Glomerular visceral epithelial cell (primary cell): ENCODE measurements around the gene DNAJC7.
"Not testable (repeated sequence)": the region's sequence is repeated elsewhere in the genome, so short reads cannot be mapped to it uniquely, and the experiment has no call there.

Experiments
- DNase-seq: peaks from one replicate; pipeline ENCODE4 v3.0.0-alpha.2; 2016; ENCODE audit errors: extremely low spot score

DNAJC7 gene

DNA sequence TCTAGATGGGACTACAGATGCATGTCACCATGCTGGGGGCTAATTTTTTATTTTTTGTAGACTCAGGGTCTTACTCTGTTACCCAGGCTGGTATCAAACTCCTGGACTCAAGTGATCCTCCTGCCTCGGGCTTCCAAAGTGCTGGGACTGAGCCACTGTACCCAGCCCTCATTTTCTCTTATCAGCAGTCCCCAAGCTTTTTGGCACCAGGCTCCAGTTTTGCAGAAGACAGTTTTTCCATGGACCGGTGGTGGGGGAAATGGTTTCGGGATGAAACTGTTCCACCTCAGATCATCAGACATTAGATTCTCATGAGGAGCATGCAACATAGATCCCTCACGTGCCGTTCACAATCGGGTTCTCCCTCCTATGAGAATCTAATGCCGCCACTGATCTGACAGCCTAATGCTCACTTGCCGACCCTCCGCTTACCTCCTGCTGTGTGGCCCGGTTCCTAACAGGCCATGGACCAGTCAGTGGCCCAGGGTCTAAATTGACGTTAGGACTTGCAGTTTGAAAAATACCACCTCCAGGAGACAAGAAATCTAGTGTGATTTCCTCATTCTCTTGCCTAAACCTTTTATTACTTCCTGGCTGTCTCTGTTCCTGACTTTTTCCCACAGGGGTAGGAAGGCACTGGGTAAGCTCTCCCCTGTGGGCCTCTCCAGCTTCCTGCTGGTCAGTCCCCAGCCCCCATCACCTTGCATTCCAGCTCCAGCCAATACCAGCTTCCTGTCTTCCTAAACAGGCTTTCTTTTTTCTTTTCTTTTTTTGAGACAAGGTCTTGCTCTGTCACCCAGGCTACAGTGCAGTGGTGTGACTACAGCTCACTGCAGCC is 60.0 kb downstream of the DNAJC7 start:
- DNase-seq = peak; percentile 65

DNA sequence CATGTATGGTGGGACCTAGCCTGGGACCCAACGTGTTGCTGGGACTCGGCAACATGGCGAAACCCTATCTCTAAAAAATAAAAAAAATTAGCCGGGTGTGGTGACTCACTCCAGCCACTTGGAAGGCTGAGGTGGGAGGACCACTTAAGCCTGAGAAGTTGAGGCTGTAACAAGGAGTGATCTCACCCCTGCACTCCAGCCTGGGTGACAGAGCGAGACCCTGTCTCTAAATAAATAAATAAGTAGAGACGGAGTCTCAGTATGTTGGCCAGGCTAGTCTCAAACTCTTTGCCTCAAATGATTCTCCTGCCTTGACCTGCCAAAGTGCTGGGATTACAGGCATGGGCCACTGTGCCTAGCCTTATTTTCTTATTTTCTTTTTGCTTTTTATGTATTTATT is 60.7 kb downstream of the DNAJC7 start:
- DNase-seq = no peak

DNA sequence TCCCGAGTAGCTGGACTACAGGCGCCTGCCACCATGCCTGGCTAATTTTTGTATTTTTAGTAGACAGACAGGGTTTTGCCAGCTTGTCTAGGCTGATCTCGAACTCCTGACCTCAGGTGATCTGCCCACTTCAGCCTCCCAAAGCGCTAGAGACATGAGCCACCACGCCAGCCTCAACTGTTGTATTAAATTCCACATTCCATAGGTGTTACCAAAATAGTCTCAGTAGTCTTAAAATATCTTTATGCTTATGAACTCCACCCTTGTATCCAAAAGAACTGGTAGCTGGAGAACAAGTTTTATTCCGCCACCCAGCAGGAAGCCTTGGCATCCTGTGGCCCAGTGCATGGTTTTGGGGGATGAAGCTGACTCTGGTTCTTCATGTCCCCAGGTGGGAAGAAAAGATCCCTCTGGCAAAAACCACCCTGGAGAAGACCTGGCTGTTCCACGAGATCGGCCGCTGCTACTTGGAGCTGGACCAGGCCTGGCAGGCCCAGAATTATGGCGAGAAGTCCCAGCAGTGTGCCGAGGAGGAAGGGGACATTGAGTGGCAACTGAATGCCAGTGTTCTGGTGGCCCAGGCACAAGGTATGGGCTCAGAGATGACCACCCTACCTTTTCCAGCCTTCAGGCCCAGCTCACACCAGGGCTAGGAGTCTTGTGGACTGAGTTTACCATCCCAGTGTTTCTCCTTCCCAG is 68.3 kb downstream of the DNAJC7 start:
- DNase-seq = no peak

DNA sequence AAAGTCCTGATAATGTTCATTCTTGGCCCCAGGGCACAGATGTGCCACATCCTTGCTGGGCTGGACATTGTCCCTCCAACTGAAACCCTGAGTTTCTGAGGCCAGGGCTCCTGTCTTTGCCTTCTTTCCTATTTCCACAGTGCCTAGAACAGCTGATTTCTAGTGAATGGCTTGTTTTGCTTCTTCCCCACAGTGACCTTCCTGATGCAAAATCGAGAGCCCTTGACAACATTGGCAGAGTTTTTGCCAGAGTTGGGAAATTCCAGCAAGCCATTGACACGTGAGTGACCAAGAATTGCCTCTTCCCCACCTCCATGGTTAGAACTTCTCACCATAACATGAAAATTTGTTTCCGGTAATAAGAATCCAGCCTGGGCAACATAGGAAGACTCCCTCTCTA is 72.3 kb downstream of the DNAJC7 start:
- no peak for DNase-seq

DNA sequence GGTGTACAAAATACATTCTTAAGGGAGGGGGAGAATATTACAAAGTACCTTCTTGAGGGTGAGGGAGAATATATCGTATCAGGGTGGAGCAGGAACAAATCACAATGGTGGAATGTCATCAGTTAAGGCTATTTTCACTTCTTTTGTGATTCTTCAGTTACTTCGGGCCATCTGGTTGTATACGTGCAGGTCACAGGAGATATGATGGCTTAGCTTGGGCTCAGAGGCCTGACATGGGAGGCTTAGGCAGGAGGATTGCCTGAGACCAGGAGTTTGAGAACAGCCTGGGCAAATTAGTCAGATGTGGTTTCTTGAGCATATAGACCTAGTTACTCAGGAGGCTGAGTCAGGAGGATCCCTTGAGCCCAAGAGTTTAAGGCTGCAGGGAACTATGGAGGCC is 73.7 kb downstream of the DNAJC7 start:
- DNase-seq = no peak

DNA sequence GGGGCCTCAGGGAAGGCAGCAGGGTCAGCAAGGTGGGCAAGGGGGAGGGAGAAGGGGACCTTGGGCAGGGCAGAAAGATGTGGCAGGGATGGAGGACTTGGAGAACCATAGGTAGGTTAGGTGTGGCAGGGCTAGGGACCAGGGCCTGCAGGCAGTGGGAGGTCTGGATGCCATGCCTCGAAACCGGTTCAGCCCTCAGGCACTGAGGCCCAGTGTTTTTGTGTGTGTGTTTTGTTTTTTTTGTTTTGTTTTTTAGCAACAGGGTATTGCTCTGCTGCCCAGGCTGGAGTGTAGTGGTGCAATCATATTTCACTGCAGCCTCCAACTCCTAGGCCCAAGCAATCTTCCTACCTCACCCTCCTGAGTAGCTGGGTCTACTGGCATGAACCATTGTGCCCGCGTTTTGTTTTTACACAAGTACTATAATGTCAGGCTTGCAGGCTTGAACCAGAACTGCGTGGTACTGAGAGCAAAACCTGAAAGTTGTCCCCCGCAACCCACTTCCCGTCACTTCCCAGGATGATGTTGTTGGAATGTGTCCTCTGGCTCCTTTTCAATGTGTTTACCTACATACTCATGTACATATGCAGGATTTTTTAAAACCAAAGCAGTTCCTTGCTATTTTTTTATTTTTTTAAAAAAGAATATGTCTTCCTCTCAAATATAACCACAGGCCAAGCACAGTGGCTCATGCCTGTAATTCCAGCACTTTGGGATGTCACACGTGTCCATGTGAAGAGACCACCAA is 74.4 kb downstream of the DNAJC7 start:
- DNase-seq = no peak

DNA sequence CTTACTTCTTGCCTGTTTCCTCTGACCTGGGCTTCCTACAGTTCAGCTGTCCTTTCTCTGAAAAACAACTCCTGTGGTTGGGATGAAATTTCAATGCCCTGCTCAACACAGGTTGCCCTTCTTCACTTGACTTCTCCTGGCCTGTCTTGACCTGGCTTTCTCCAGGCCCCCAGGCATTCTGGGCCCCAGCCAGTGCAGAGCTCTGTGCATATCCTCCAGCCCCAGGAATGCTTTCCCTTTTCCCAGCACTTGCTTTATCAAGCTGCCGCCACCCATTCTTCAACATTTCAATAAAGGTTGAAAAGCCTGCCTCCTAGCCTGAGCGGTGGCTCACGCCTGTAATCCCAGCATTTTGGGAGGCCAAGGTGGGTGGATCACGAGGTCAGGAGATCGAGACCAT is 76.1 kb downstream of the DNAJC7 start:
- DNase-seq = no peak

DNA sequence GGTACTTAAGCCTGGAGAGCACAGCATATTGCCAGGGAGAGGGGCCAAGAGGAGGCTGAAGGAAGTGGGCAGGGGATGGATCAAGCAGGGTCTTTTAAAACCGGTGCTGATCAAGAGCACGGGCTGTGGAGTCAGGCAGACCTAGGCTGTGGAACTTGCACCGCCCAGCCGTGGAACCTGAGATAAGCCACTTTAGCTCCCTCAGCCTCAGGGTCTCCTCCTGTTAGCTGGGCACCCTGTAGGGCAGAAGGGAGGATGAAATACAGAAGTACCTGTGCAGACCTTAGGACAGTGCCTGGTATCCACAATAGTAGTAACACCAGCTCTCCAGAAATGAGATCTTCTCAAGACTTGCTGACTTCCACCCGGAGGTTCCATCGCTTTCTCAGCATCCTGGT is 77.5 kb downstream of the DNAJC7 start:
- DNase-seq = no peak

DNA sequence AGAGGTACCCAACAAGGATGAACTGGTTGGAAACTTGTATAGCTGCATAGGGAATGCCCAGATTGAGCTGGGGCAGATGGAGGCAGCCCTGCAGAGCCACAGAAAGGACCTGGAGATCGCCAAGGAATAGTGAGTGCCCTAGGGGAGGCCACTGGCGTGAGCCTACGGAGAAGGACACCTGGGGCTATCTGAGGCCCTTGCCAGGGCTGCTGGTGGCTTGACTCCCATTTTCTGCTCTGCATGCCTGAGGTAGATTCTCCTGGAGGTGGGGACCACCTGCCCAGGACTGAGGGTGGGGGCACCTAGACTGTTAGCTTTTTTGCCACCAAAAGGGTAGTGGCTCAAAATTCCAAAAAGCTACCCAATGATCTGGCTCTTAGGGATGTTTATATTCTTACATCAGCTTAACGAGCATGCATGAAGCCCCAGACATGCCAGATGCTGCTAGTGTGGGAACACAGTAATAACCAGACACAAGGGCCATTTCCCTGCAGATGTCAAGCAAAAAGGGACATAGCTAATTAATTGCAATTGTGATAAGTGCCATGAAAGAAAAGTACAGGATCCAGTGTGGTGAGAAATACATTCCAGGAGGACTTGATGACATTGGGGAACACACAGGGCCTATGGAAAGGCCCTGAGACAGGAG is 78.1 kb downstream of the DNAJC7 start:
- DNase-seq = no peak

DNA sequence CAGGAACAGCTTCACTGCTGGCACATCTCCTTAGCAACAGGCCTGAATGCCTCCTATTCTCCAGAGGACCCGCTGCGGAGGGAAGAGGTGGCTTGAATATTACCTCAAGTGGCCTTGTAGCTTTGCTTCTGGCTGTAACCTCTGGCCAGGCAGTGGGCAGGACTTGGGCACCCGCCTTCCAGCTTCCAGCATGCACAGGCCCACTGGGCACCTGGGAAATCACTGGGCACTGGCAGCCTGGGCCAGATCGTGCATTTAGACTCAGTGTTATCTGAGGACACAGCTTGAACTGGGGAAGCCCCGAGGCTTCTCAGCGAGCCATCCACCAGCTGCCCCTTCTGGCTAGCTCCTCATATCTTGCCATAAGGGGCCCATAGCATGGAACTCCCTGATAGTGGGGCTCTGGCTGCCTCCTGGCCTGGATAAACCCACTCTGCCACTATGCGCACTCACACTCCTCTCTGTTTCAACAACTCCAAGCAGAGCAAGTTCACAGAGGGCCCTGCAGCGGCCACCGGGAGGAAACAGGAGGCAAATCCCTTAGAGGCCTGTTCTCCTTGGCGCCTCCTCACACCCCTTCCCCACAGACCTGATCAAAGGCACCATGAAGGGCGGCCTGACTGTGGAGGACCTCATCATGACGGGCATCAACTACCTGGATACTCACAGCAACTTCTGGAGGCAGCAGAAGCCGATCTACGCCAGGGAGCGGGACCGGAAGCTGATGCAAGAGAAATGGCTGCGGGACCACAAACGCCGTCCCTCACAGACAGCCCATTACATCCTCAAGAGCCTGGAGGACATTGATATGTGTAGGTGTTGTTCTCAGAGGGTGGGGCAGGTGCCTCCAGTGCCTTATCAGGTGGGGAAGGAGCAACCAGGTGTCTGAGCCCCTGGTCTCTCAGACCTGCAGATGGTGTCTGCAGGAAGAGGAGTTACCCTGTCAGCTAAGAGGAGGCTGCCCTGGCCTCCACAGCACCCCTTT is 79.0 kb downstream of the DNAJC7 start:
- no peak for DNase-seq

DNA sequence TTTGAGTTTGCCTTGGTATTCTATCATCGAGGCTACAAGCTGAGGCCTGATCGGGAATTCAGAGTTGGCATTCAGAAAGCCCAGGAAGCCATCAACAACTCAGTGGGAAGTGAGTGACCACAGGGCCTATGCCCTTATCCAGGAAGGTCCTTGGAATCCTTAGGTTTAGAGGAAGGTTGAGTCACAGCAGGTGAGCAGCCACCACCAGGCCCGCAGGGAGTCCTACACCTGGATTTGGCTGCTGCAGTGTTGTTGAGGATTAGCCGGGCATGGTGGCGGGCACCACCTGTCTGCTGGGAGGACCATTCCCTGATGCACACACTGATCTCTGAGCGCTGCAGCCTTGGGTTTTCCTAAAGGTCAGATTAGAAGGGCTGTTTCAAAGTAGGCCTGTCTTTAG is 81.6 kb downstream of the DNAJC7 start:
- DNase-seq = no peak

DNA sequence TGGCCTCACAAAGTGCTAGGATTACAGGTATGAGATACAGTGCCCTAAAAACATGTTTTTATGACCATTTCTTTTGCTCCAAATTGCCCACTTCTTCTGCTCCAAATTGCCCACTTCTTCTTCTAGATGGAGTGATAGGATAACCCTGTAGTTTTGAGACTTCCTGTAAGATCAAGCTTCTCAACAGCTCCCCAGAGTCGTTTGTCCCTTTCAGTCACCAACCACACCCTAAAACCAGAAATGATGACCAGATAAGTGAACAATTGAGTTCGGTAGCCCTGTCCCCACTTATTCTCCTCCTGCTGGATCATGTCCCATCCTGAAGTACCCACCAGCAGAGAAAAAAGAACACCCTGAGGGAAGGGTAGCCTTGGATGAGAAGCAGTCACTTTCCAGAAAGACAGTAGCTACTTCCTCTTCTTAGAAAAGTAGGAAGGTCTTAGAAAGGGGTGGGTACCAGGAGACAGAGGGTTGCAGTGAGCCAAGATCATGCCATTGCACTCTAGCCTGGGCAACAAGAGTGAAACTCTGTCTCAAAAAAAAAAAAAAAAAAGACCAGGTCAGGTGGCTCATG is 84.3 kb downstream of the DNAJC7 start:
- DNase-seq = no peak

DNA sequence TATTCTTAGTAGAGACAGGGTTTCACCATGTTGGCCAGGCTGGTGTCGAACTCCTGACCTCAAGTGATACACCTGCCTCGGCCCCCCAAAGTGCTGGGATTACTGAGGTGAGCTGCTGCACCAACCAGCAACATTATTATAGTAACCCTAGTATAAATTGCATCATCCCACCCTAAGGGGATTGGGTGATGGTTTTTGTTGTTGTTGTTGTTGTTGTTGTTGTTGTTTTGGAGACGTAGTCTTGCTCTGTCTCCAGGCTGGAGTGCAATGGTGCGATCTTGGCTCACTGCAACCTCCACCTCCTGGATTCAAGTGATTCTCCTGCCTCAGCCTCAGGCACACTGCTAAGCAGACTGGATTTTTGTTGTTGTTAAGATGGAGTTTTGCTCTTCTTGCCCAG is 85.5 kb downstream of the DNAJC7 start:
- not testable (repeated sequence) for DNase-seq

DNA sequence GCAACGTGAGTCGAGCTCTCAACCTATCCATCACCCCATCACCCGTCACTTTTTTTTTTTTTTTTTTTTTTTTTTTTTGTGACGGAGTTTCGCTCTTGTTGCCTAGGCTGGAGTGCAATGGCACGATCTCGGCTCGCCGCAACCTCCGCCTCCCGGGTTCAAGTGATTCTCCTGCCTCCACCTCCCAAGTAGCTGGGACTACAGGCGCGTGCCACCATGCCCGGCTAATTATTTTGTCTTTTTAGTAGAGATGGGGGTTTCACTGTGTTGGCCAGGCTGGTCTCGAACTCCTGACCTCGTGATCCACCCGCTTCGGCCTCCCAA is 86.4 kb downstream of the DNAJC7 start:
- DNase-seq = not testable (repeated sequence)

DNA sequence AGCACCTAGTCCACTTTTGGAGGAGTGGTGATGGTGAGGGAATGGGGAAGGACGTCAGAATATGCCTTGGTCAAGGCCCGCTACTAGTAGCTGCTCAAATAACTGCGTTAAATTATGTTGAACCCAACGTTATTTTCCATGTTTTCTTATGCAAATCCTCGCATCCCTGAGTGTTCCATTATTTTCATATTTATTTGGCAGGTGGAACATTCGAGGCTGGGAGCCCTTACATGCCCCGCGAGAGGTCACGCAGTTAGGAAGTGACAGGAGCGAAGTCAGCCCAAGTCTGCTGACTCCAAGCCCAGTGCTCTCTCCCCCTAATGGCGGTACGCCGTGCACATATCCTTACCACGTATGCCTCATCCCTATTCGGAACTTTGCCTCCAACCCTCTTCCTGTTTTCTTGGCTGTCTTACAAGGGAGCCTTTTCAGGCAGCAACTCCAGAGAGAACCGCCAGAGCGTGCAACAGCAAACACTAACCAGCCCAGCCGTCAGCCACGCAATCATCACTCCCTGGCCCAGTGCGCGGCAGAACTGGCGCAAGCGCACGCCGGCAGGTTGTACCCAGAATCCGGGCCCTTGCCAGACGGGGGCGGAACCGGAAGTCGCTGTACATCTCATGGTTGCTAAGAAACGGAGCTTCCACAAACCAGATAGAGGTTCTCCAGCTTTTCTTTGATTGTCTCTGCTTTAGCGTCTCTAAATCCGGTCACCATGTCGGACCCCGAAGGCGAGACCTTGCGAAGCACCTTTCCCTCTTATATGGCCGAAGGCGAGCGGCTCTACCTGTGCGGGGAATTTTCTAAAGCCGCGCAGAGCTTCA is 87.0 kb downstream of the DNAJC7 start, which contains the start of gene ODAD4:
Gene ODAD4, plus strand, starts transcription at position 609 of the 824 bp plus-strand sequence. Its CDS starts 107 bp downstream, at position 716.
- peak; percentile 97 for DNase-seq

DNA sequence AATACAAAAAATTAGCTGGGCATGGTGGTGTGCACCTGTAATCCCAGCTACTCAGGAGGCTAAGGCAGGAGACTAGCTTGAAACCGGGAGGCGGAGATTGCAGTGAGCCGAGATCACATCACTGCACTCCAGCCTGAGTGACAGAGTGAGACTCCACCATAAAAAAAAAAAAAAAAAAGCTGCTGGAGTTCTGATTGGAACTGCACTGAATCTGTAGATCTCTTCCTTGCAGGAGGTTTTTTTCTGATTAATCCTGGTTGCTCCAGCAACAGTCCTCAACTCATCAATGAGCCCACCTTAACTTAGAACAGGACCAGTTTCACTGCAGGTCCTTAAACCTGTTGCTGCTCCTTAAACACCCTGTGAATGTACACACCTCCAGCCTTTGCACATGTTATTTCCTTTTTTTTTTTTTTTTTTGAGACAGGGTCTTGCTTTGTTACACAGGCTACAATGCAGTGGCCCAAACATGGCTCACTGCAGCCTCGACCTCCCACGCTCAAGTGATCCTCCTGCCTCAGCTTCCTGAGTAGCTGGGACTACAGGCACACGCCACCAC is 88.5 kb downstream of the DNAJC7 start:
- DNase-seq = no peak
